T-helper 2 cell treated with Interferon-gamma antibody and Interleukin-4, amounts not matched to agents 100 ng/mL and 5 ng/mL, for 36 hours (primary cell): ENCODE measurements around the gene COQ2. TPM values are rescaled to one million over a fixed set of nuclear protein-coding genes. Genes with fewer than 3 reads are reported as not detected.
"Not testable (repeated sequence)": the region's sequence is repeated elsewhere in the genome, so short reads cannot be mapped to it uniquely, and the experiment has no call there.

Experiments used
- intact Hi-C: fragments of 100-400 bp; cut with micrococcal nuclease; formaldehyde crosslinking; loops from one replicate; pipeline ENCODE4 v1.15.1; 2023
- total RNA-seq: library from RNA; stranded (reverse); gene quantifications from 2 replicates; pipeline ENCODE4 v1.2.3, GENCODE V29; 2022

The COQ2 gene
- total RNA-seq, 1 donor from 2014 or later: 14.7 TPM

DNA sequence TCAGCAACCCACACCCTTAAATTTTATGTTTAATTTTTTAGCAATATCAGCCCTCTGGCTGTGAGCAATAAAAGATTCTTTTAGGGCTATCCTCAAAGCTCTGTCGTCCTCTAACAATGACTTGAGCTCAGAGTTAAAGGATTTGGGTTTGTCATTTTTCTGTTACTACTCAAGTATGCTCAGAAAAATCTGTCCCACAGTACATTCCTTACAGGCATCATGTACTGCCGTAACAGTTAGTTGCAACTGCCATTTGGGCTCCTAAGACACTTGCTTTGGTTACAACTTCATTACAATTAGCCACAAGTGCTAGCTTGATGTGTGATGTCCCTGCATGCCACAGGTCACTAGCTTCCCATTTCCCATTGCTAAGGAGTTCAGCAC lies 33.2 kb downstream of the COQ2 start:
- intact Hi-C loops: no loop called here

DNA sequence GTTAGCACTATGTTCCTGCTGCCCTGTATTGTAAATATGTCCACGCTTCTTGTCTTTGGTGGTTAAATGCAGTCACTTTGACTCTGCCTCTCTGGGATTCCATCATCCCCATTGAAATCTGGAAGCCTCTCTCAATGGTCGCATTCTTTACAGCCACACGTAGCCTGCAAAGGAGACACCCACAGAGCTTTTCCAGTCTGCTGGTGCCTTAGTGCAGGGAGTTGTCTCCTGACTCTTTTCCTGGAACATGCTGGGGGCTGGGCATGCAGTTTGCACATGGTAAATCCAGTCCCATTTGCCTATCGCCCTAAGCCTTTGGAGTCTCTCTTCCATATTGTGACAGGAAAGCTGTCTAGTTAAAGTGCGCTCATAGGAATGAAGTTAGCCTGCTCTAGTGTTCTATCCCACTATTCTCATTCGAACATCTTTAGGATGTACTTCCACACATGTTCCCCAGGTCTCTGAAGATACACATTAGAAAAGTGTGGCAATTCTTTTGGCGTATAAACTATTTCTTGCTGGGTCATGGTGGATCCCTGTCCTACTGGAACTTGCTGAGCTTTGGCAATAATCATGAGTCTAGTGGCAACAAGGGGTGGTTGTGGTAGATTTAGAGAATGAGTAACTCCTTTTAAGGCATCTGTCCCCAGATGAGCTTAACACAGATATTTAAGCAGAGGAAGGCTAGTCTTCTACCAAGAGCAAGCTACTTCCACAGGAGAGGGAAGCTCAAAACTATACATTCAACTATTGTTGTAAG lies 33.7 kb downstream of the COQ2 start:
- intact Hi-C loops: no loop called here

DNA sequence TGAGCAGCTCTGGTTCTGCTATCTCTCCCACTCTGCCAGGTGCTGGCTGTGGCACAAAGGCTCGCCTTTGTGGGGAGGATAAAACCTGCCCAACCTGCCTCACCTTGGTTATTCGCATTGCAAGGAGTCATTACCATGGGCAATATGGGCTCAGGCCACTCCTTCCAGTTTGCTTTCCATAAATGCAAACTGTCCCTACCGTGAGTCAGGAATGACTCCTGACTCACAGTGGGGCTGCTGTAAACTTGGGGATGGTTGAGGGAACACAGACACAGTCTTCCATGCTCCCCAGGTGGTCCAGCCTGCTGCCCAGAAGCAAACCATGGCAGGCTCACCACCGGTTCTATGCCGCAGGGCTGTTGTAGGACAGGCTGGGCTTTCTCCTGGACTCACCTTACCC lies 36.1 kb downstream of the COQ2 start:
- intact Hi-C loops: no loop called here

DNA sequence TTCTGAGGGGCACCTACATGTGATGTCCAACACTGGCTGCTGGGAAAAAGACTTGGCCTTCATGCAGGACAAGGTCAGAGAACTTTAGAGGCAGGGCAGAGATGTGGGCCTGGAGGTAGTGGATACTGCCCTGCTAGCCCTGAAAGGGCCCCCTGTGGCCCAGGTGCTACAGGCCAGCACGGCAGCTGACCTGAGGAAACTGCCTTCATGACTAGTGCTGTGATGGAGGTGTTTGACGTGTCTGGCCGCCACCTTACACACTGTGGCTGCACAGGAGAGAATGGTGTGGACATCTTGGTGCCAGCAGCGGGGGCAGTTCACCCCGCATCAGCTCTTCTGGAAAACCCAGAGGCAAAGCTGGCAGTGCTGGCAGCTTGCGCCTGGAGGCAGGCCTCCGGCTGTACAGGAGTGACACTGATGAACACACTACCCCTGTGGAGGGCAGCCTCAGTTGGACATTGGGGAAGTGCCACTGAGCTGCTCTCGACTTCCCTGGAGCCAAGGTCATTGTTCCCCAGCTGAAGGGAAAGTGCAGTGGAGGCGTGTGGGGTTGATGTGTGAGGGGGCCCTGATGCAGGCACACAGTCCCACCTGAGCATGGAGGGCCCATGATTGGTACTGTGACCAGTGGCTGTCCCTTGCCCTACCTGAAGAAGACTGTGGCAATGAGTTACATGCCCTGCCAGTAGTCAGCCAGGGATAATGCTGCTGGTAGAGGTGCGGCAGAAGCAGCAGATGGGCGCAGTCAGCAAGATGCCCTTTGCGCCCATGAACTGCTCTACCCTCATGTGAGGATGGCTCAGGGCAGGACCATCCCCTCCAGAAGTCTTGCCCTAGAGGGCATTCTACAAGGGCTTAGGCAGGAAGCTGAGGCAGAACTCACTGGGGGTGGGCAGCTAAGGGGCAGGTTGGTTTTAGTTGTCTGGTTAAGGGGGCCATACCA lies 36.9 kb downstream of the COQ2 start:
- intact Hi-C loops: no loop called here

DNA sequence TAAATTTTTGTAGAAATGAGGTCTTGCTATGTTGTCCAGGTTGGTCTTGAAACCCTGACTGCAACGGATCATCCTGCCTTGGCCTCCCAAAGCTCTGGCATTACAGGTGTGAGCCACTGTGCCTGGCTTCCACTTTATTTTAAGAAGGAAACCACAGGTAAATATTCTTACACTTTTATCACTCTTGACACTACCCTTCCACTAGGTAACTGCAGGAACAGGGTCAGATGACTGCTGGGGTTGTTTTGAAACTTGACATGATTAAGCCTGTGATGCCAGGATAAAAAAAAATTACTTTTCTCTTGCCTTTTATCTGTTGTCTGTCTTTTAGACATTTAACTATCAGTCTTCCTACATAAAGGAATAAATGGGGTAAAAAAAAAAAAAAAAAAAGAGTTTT lies 43.5 kb downstream of the COQ2 start:
- intact Hi-C loops: no loop called here

DNA sequence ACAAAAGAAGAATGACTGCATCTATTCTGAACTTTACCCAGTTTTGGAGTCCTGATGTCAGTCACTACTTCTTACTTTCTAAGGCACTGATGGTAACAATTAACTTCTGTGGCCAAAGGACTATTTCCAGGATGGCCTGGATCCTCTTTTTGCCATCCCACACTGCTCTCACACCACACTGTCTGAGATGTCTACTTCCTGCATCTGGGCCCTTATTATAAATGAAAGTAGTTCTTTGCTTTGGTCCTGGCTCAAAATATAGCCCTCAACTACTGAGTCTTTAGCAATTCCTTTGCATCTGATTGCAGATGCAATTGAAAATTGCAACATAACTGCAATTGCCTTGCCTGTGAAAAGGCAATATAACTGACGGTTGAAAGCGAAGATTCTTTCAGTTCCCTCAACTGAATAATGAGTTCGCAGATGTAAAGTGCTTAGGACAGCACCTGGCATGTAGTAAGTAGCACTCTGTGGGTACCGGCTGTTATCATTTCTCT lies 44.2 kb downstream of the COQ2 start:
- intact Hi-C loops: no loop called here

DNA sequence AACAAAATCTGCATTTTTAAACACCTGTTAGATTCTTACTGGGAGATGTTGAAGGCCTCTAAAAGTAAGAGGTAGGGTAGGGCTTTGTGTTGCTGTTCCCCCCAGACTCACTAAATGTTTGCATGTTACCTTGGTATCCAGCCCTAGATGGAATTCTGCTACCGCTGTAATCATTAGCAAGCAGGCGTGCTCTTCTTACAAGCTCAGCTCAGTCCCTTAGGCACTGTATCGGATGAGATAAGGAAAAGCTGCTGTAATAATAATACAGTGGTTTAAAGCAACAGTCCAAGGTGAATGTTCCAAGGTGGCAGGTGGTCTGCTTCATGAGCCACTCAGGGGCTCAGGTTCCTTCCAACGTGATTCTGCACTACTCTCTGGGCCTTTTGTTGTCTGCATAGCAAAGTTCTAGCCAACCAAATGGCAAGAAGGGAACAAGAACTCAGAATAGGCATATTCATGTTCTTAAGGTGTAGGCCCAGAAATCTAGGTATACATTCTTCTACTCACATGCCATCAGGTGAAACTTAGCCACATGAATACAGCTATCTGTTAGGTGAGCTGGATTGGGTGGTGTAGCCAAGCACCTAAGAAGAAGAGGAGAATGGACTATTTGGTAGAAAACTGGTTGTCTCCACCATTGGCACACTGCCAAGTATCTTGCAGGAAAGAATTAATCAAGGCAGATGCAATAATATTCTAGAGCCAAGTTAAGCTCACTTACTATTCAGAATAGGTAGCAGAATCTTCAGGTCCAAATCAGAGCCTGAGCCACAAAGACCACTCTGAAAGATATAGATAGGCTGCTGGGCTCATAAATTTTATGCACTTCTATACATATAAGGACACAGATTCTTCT lies 46.0 kb downstream of the COQ2 start:
- intact Hi-C loops: loop anchor here (5.0 kb wide), 1 partner anchor 336 kb away; the partner anchor contains the start of gene THAP9

DNA sequence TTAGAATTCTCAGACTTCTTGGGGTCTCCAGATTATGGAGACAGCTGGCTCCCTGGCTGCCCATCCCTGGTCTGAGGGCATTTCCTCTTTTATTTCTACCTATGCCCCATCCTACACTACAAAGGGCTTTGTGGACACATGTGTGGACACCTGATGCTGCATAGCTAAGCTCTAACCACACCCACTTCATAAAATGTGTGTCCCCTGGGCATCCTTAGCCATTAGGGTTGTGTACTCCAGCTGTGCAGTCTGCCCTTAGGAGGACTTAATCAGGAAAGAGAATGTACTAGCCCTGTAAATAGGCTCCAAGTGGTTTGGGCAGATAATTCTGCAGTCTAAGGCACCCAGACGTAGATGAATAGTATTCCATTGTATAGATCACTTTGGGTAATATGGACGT lies 47.0 kb downstream of the COQ2 start:
- intact Hi-C loops: loop anchor here (5.0 kb wide), 1 partner anchor 335 kb away; the partner anchor contains the start of gene THAP9

DNA sequence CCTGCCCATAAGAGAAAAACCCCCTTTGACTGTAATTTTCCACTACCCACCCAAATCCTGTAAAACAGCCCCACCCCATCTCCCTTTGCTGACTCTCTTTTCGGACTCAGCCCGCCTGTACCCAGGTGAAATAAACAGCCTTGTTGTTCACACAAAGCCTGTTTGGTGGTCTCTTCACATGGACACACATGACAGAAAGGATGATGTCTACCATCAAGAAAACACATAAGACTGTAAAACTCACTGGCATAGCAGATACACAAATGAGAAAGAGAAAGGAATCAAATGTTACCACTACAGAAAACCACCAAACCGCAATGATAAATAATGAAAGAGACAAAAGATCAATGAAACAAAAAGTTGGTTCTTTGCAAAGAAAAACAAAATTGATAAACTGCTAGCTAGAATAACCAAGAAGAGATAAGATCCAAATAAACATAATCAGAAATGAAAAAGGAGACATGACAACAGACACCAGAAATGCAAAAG lies 48.9 kb downstream of the COQ2 start:
- intact Hi-C loops: loop anchor here (1.0 to 5.0 kb wide), 4 partner anchors 16 to 333 kb away; partner anchors contain the start of gene THAP9

DNA sequence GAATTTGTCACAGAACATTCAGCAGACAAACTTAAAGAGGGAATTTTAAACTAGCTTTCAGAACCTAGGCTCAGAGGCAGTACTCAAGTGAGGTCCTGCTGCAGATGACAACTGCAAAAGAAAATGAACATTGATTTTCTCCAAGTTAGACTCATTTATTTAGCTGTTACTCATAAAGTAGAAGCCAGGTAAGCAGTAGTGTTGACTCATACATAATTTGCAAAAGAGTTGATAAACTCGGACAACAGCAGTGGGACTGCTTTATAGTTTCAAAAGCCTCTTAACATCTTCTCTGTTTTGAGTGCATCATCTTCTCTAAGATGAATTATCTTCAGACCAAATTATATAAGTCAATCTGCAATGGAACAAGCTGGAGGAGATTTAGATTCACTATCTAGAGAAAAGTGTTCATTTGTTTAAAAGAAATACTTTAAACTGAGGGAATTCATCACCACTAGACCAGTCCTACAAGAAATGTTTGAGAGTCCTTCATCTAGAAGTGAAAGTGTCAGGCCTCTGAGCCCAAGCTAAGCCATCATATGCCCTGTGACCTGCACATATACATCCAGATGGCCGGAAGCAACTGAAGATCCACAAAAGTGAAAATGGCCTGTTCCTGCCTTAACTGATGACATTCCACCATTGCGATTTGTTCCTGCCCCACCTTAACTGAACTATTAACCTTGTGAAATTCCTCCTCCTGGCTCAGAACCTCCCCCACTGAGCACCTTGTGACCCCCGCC lies 49.5 kb downstream of the COQ2 start:
- intact Hi-C loops: loop anchor here (1.0 to 5.0 kb wide), 3 partner anchors 16 to 333 kb away; partner anchors contain the start of gene THAP9

DNA sequence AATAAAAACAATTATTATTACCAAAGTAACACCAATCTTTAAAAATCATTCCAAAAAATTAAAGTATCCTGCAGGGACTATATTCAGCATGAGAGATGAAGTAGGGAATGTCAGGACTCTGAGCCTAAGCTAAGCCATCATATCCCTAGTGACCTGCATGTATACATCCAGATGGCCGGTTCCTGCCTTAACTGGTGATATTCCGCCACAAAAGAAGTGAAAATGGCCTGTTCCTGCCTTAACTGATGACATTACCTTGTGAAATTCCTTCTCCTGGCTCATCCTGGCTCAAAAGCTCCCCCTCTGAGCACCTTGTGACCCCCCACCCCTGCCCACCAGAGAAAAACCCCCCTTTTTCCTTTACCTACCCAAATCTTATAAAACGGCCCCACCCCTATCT lies 50.2 kb downstream of the COQ2 start:
- intact Hi-C loops: not testable (repeated sequence)

DNA sequence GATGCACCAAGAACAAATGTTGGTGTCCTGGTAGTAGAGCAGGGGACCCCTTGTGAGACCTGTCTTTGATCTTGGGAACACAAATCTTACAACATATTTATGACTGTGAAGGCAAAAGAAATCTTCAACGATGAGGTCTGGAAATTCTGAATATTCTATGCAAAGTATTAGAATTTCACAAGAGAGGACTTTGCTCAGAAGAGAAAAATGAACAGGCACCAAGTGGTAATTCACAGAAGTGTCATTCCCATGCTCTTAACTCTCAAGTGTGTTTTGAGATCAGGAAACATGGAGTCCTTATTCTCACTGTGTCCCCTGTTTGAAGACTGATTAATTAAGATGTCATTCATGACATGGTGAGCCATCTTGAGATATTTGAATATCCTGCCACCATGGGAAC lies 52.5 kb downstream of the COQ2 start:
- intact Hi-C loops: no loop called here

DNA sequence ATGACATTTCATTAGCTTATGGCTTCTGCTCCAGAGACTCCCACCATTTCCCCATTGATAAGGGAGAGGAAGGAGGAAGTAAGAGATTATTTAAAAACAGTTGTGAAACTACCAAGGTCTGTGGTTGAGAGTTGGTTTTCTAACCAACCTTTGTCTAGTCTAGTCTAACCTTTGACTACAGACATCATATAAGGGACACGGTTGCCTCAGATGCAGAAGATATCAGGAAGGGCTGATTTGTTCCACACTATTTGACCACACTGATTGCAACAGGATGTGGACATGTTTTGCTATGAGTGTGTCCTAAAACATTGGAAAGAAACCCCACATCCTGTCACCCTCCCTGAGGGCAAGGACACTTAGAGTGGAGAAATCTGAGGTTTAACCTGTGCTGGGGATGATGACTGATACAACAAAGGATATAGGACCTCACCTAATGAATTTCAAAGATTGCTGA lies 53.0 kb downstream of the COQ2 start:
- intact Hi-C loops: loop anchor here (1.0 kb wide), 2 partner anchors 12 to 117 kb away; partner anchors contain the start of gene PLAC8

DNA sequence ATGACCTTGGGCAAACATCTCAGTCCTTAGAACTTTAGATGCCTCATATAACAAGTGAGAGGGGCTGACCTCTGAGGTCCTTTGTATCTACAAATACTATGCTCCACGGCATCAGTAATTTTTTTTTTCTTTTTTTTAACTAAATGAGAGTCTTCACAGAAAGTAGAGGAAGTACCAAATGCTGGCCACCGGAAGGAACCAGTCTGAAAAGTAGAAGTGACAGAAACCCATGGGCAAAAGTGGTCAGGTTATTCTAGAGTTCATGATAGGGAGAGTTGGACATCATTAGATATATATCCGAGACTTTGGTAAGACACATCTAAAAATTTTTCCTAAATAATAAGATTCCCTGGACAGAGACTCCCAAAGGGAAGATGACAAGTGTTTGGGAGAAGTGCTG lies 53.7 kb downstream of the COQ2 start:
- intact Hi-C loops: loop anchor here (1.0 kb wide), 2 partner anchors 12 to 117 kb away; partner anchors contain the start of gene PLAC8

DNA sequence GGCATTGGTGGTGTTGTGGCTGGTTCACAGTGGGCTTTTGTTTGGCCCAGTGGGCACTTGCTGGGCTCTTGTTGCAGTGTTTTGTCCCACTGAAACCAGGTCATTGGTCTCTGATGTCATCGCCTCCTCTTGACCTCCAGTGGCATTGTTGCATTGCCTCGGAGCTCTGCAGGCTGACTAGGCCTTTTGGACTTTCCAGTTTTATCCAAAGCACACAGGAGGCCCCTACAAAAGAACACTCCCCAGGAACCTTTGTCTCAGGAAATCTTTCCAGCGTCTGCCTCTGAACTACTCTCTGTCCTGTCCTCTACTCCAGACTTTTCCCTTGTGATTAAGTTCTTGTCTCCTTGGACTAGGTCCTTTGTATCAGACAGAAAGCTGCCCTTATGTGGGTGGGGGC lies 54.8 kb downstream of the COQ2 start:
- intact Hi-C loops: no loop called here

DNA sequence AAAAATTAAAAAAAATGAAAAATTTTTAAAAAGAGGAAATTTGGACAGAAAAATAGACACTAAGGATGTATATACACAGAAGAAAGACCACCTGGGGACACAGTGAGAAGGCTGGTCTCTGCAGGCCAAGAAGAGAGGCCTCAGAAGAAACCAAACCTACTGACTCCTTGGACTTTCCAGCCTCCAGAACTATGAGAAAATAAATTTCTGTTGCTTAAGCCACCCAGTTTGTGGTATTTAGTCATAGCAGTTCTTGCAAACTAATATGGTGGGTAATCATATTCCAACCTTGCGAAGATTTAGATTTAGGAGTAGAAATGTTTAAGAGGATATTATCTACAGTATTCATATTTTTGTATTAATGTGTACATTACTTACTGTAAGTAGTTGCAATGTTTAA lies 56.4 kb downstream of the COQ2 start:
- intact Hi-C loops: no loop called here

DNA sequence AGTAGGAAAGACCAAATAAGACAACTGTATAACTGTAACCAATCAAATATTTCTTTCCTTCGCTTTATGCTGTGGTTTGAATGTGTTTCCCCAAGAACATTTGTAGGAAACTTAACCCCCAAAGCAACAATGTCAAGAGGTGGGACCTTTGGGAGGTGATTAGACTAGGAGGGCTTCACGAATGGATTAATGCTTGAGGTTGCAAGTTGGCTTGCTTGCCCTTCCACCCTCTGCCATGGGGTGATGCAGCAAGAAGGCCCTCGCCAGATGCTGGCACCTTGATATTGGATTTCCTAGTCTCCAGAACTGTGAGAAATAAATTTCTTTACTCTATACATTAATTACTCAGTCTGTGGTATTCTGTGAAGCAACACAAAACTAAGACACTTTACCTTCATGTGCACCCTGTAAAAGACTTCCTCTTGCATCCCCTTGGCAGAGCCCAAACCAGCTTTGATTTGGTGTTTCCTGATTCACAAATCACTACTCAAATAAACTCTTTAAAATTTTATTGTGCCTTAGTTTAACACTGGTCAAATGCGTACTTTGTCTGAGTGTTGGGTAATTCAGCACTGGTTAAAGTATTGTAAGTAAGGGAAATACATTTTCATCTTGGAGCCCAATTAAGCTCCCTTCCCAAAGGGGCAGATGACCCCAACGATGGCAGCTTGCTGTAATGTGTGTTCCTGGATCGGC lies 59.9 kb downstream of the COQ2 start:
- intact Hi-C loops: no loop called here

DNA sequence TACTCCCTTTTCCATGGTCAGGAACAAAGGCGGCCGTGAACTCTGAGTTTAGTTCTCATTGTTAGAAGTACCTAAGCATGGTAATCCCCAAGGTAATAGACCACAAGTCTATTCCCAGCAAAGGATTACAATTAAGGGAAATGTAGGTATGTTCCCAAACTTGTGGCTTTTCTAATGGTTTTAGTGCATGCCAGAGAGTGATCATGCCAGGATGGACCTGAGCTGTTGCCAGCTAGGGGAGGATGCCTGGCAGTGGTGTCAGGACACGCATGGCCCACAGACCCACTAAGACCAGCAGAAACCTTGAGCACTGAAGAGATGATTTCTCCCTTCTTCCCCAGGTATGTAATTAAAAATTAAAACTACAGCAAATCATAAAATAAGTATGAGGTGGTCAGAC lies 60.8 kb downstream of the COQ2 start:
- intact Hi-C loops: no loop called here

DNA sequence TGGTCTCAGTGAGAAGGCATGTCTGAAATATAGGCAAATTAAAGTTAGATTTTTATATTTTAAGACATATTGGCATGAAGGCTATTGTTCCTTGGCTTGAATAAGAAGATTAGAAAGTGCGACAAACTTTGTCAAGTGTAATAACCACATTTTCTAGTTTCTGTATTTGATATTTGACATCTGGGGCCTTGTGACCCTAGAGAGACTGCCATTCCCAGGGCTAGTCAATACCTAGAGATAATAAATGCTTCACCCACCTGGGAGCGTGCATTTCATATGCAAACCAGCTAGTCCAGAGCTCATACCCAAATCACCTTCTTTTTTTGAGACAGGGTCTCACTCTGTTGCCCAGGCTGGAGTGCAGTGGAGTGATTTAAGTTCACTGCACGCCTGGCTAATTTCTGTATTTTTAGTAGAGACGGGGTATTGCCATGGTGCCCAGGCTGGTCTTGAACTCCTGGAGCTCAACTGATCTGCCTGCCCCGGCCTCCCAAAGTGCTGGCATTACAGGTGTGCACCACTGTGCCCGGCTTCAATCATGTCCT lies 62.6 kb downstream of the COQ2 start:
- intact Hi-C loops: no loop called here
